SU-DHL-6 (cell line): ENCODE data around the gene SLC36A3.
"Not testable (repeated sequence)": the region's sequence is repeated elsewhere in the genome, so short reads cannot be mapped to it uniquely, and the experiment has no call there.

Experiments
- H2AFZ ChIP-seq: fragments of 200-600 bp; sonication (generic); 2 replicates; pipeline ENCODE4 v1.6.1; 2014; ENCODE audit warnings: low read depth, mild to moderate bottlenecking, moderate library complexity, mixed read lengths, antibody characterized with exemption, low read length; ENCODE audit not compliant: severe bottlenecking
- H3F3A ChIP-seq: fragments of 200-600 bp; shearing (Covaris generic); 2 replicates; pipeline ENCODE4 v1.6.0; 2016; ENCODE audit warnings: antibody characterized with exemption, mild to moderate bottlenecking; ENCODE audit not compliant: insufficient read depth
- H3K27ac ChIP-seq: fragments of 200-600 bp; sonication (generic); 2 replicates; pipeline ENCODE4 v1.5.1; 2016; ENCODE audit warnings: low read depth, mild to moderate bottlenecking, low read length, moderate library complexity, mixed read lengths
- H3K27me3 ChIP-seq: fragments of 200-600 bp; sonication (generic), shearing (Covaris generic); 2 replicates; pipeline ENCODE4 v1.6.0; 2014; ENCODE audit warnings: mild to moderate bottlenecking, low read length
- H3K36me3 ChIP-seq: fragments of 200-600 bp; sonication (generic); 2 replicates; pipeline ENCODE4 v1.6.1; 2014; ENCODE audit warnings: mild to moderate bottlenecking, low read length, mixed read lengths
- H3K4me2 ChIP-seq: fragments of 300-600, 200-600 bp; shearing (Covaris generic), sonication (generic); 2 replicates; pipeline ENCODE4 v1.6.0; 2014; ENCODE audit warnings: low read length, low read depth, mild to moderate bottlenecking; ENCODE audit not compliant: poor library complexity, severe bottlenecking
- H3K4me3 ChIP-seq: fragments of 200-600 bp; sonication (generic); 2 replicates; pipeline ENCODE4 v1.5.1; 2014; ENCODE audit warnings: antibody characterized with exemption, low read length, mild to moderate bottlenecking, mixed read lengths; ENCODE audit not compliant: insufficient read depth, poor library complexity, severe bottlenecking
- H3K79me2 ChIP-seq: fragments of 200-600 bp; sonication (generic); 2 replicates; pipeline ENCODE4 v1.6.1; 2014; ENCODE audit warnings: mild to moderate bottlenecking, low read length, moderate library complexity; ENCODE audit not compliant: insufficient read depth
- H3K9ac ChIP-seq: fragments of 200-600 bp; sonication (generic); 2 replicates; pipeline ENCODE4 v1.7.0; 2014; ENCODE audit warnings: mild to moderate bottlenecking, low read length
- H3K9me2 ChIP-seq: fragments of 200-600 bp; sonication (generic); replicated peaks from 2 replicates; pipeline ENCODE4 v1.6.1; 2014; ENCODE audit warnings: low read length; ENCODE audit not compliant: insufficient read depth
- H3K9me3 ChIP-seq: fragments of 200-600 bp; sonication (generic); 2 replicates; pipeline ENCODE4 v1.6.1; 2014; ENCODE audit warnings: low read length, mixed read lengths; ENCODE audit not compliant: insufficient read depth
- H4K20me1 ChIP-seq: fragments of 200-600 bp; sonication (generic); 2 replicates; pipeline ENCODE4 v1.6.1; 2014; ENCODE audit warnings: low read depth, mild to moderate bottlenecking, antibody characterized with exemption, low read length, moderate library complexity, mixed read lengths
- CTCF ChIP-seq: fragments of 200-600 bp; sonication (generic); IDR thresholded peaks from one replicate; pipeline ENCODE4 v1.5.1; 2017; ENCODE audit warnings: antibody characterized with exemption, mild to moderate bottlenecking, low read length, moderate library complexity; ENCODE audit not compliant: insufficient read depth, poor library complexity, severe bottlenecking
- EZH2phosphoT487 ChIP-seq: fragments of 200-600 bp; sonication (generic), shearing (Covaris generic); conservative IDR thresholded peaks from 2 replicates; pipeline ENCODE4 v1.6.1; 2018; ENCODE audit warnings: mild to moderate bottlenecking, antibody characterized with exemption, low read length, moderate library complexity, mixed read lengths

The SLC36A3 gene

DNA sequence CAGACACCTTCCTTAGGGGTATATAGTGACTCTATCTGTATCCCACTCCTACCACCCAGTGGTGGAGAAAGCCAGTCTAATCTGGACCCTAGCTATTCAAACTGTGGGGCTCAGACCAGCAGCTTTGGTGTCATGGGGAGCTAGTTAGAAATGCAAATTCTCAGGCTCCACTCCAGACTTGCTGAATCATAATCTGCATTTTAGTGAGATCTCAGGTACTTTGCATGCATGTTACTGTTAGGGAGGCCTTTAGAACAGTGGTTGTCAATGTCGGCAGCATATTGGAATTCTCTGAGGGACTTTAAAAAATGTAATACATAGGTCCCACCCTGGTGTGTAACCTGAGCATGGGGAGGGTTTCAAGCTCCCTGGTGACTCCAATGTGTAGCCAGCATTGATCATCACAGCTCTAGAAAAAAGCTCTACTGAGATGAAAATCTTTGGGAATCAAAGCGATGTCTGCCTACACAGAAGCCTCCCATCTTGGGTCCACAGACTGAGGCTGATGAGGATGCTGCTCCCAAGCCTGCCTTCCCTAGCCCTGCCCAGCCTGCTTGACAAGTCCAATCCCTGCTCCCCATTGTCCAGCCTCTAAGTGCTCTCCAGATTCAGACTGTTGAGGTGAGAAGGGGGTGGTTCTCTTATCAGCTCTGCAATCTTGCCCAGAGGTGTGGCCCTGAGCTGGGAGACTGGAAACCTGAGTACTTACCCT, 62.5 kb downstream of the SLC36A3 start:
- H3K4me3 ChIP-seq = no peak overlapping the region
- H3K9me3 ChIP-seq = no peaks in the 10 kb centered on the region
- TF ChIP-seq EZH2phosphoT487 (no peak), CTCF (no peak)
- peaks cover 50% of the 10 kb centered on the region for H3F3A ChIP-seq
- peak overlapping the region; percentile 64 for H3K9ac ChIP-seq
- no peaks in the 10 kb centered on the region for H3K27me3 ChIP-seq
- H2AFZ ChIP-seq = no peak overlapping the region
- H3K27ac ChIP-seq = peak overlapping the region; percentile 99
- no peaks in the 10 kb centered on the region for H4K20me1 ChIP-seq
- H3K36me3 ChIP-seq = no peaks in the 10 kb centered on the region
- no peaks in the 10 kb centered on the region for H3K9me2 ChIP-seq
- H3K79me2 ChIP-seq = no peaks in the 10 kb centered on the region
- peak overlapping the region; percentile 72 for H3K4me2 ChIP-seq

- not testable (repeated sequence) for H2AFZ ChIP-seq, H3K79me2 ChIP-seq, H4K20me1 ChIP-seq, H3K9me2 ChIP-seq, H3K9me3 ChIP-seq, H3K27me3 ChIP-seq, H3K36me3 ChIP-seq
- Histone ChIP-seq H3F3A (peaks cover 50% of the 10 kb centered on the region), H3K9ac (peak overlapping the region; percentile 64), H3K4me2 (peak overlapping the region; percentile 72), H3K4me3 (peak overlapping the region; percentile 27), H3K27ac (peak overlapping the region; percentile 99)
These were observed 63.2 kb downstream of the SLC36A3 start for GRCh38 chr5:151240268-151240835.

GRCh38 chr5:151239237-151239861, 64.2 kb downstream of the SLC36A3 start:
- Histone ChIP-seq H2AFZ (no peak overlapping the region), H4K20me1 (no peaks in the 10 kb centered on the region), H3K4me2 (peak overlapping the region; percentile 72), H3K9ac (peak overlapping the region; percentile 64), H3K9me3 (no peaks in the 10 kb centered on the region), H3K4me3 (peak overlapping the region; percentile 27), H3K27me3 (no peaks in the 10 kb centered on the region), H3K27ac (peak overlapping the region; percentile 99), H3K36me3 (no peaks in the 10 kb centered on the region), H3F3A (peaks cover 58% of the 10 kb centered on the region), H3K79me2 (no peaks in the 10 kb centered on the region), H3K9me2 (no peaks in the 10 kb centered on the region)
- TF ChIP-seq EZH2phosphoT487 = no peak
- peak; percentile 65 for TF ChIP-seq CTCF

GRCh38 chr5:151238303-151238741, 65.2 kb downstream of the SLC36A3 start:
- TF ChIP-seq CTCF (peak; percentile 11), EZH2phosphoT487 (no peak)
- Histone ChIP-seq H4K20me1 (no peaks in the 10 kb centered on the region), H3K27ac (peak overlapping the region; percentile 99), H3K9me2 (no peaks in the 10 kb centered on the region), H3K79me2 (no peaks in the 10 kb centered on the region), H3K9ac (peak overlapping the region; percentile 64), H3F3A (peaks cover 69% of the 10 kb centered on the region), H3K4me3 (peak overlapping the region; percentile 11), H3K9me3 (no peaks in the 10 kb centered on the region), H3K27me3 (no peaks in the 10 kb centered on the region), H2AFZ (peak overlapping the region; percentile 15), H3K4me2 (peak overlapping the region; percentile 72), H3K36me3 (no peaks in the 10 kb centered on the region)
